K562 (cell line): ENCODE measurements around the gene UTP15.

ENCODE experiments used
- CHD1 ChIP-seq: fragments of 200-600 bp; sonication (generic); IDR thresholded peaks from one replicate; pipeline ENCODE4 v1.6.1; 2012; ENCODE audit warnings: mild to moderate bottlenecking, moderate library complexity, low read length, inconsistent platforms
- SAFB2 ChIP-seq: fragments of 200-400 bp; formaldehyde crosslinking; IDR thresholded peaks from 2 replicates; pipeline ENCODE4 v1.6.1; 2018; ENCODE audit warnings: borderline replicate concordance, low read length, low read depth, moderate library complexity; ENCODE audit not compliant: severe bottlenecking
- SMARCB1 ChIP-seq: IDR thresholded peaks from 2 replicates; pipeline ENCODE4 v1.6.1; 2011; ENCODE audit warnings: improper control_type of control experiment, low read depth; ENCODE audit not compliant: insufficient read length
- ZFX ChIP-seq: sonication (generic); formaldehyde crosslinking; IDR thresholded peaks from 2 replicates; pipeline ENCODE4 v1.8.0; 2022; ENCODE audit warnings: mild to moderate bottlenecking, missing genetic modification reagents, moderate library complexity
- TF ChIP-seq, protein P1 (sequence below): sonication (generic); formaldehyde crosslinking; IDR thresholded peaks from 2 replicates; pipeline ENCODE4 v1.8.1; 2023; ENCODE audit warnings: missing genetic modification reagents, mild to moderate bottlenecking, borderline replicate concordance
- TF ChIP-seq, protein P2 (sequence below), 3 experiments: IDR thresholded peaks in 2 of 3; conservative IDR thresholded peaks in 1 of 3; 2 replicates each; pipeline ENCODE4 v1.5.1; 2011 to 2012; ENCODE audit warnings: low read length in 3 of 3, mild to moderate bottlenecking in 3 of 3, control low read depth in 2 of 3, improper control_type of control experiment in 1 of 3, inconsistent platforms in 1 of 3, low read depth in 1 of 3, mixed read lengths in 1 of 3, moderate library complexity in 1 of 3; ENCODE audit not compliant: insufficient read depth in 2 of 3
- TF ChIP-seq, protein P3 (sequence below): fragments of 200-600 bp; sonication (generic); IDR thresholded peaks from one replicate; pipeline ENCODE4 v1.6.1; 2012; ENCODE audit warnings: mild to moderate bottlenecking, low read depth, low read length, inconsistent platforms

DNA sequence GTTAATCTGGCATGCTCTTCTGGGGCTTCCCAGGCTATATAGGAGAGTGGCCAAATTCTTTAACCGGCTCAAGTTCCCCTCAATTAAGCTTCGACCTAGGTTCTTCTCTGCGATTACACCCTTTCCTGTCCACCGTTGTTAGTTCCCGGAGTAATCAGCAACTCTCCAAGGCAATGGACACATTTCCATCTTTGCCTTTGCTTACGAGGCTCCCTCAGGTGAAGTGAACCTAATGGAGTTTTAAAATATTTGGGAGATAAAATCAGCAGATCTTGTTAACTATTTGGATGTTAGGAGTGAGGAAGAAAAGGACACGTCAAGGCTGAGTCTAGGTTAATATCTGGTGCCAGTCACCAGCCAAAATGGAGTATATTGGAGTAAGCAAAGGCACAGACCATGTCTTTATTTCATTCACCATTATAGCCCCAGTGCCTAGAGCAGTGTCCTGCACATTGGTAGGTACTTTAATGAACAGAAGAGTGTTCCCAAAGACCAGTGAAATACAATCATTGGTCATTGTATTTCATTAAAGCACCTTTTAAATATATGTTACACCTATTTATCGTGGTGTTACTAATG is 515 bp downstream of the UTP15 start:
- TF ChIP-seq, protein P1, sequence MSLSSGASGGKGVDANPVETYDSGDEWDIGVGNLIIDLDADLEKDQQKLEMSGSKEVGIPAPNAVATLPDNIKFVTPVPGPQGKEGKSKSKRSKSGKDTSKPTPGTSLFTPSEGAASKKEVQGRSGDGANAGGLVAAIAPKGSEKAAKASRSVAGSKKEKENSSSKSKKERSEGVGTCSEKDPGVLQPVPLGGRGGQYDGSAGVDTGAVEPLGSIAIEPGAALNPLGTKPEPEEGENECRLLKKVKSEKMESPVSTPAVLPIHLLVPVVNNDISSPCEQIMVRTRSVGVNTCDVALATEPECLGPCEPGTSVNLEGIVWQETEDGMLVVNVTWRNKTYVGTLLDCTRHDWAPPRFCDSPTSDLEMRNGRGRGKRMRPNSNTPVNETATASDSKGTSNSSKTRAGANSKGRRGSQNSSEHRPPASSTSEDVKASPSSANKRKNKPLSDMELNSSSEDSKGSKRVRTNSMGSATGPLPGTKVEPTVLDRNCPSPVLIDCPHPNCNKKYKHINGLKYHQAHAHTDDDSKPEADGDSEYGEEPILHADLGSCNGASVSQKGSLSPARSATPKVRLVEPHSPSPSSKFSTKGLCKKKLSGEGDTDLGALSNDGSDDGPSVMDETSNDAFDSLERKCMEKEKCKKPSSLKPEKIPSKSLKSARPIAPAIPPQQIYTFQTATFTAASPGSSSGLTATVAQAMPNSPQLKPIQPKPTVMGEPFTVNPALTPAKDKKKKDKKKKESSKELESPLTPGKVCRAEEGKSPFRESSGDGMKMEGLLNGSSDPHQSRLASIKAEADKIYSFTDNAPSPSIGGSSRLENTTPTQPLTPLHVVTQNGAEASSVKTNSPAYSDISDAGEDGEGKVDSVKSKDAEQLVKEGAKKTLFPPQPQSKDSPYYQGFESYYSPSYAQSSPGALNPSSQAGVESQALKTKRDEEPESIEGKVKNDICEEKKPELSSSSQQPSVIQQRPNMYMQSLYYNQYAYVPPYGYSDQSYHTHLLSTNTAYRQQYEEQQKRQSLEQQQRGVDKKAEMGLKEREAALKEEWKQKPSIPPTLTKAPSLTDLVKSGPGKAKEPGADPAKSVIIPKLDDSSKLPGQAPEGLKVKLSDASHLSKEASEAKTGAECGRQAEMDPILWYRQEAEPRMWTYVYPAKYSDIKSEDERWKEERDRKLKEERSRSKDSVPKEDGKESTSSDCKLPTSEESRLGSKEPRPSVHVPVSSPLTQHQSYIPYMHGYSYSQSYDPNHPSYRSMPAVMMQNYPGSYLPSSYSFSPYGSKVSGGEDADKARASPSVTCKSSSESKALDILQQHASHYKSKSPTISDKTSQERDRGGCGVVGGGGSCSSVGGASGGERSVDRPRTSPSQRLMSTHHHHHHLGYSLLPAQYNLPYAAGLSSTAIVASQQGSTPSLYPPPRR (CRISPR knock-in tag), result no peak
- TF ChIP-seq SMARCB1, result no peak
- no peak for TF ChIP-seq SAFB2
- TF ChIP-seq, protein P2, sequence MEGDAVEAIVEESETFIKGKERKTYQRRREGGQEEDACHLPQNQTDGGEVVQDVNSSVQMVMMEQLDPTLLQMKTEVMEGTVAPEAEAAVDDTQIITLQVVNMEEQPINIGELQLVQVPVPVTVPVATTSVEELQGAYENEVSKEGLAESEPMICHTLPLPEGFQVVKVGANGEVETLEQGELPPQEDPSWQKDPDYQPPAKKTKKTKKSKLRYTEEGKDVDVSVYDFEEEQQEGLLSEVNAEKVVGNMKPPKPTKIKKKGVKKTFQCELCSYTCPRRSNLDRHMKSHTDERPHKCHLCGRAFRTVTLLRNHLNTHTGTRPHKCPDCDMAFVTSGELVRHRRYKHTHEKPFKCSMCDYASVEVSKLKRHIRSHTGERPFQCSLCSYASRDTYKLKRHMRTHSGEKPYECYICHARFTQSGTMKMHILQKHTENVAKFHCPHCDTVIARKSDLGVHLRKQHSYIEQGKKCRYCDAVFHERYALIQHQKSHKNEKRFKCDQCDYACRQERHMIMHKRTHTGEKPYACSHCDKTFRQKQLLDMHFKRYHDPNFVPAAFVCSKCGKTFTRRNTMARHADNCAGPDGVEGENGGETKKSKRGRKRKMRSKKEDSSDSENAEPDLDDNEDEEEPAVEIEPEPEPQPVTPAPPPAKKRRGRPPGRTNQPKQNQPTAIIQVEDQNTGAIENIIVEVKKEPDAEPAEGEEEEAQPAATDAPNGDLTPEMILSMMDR (IDR thresholded peaks at IDR 0.05 in 2 of 3, conservative IDR thresholded peaks at IDR 0.05 in 1 of 3; ENCODE audit: insufficient read depth in 2 of 3, low read depth in 1 of 3, low read length in 3 of 3), result no peak
- TF ChIP-seq, protein P3, sequence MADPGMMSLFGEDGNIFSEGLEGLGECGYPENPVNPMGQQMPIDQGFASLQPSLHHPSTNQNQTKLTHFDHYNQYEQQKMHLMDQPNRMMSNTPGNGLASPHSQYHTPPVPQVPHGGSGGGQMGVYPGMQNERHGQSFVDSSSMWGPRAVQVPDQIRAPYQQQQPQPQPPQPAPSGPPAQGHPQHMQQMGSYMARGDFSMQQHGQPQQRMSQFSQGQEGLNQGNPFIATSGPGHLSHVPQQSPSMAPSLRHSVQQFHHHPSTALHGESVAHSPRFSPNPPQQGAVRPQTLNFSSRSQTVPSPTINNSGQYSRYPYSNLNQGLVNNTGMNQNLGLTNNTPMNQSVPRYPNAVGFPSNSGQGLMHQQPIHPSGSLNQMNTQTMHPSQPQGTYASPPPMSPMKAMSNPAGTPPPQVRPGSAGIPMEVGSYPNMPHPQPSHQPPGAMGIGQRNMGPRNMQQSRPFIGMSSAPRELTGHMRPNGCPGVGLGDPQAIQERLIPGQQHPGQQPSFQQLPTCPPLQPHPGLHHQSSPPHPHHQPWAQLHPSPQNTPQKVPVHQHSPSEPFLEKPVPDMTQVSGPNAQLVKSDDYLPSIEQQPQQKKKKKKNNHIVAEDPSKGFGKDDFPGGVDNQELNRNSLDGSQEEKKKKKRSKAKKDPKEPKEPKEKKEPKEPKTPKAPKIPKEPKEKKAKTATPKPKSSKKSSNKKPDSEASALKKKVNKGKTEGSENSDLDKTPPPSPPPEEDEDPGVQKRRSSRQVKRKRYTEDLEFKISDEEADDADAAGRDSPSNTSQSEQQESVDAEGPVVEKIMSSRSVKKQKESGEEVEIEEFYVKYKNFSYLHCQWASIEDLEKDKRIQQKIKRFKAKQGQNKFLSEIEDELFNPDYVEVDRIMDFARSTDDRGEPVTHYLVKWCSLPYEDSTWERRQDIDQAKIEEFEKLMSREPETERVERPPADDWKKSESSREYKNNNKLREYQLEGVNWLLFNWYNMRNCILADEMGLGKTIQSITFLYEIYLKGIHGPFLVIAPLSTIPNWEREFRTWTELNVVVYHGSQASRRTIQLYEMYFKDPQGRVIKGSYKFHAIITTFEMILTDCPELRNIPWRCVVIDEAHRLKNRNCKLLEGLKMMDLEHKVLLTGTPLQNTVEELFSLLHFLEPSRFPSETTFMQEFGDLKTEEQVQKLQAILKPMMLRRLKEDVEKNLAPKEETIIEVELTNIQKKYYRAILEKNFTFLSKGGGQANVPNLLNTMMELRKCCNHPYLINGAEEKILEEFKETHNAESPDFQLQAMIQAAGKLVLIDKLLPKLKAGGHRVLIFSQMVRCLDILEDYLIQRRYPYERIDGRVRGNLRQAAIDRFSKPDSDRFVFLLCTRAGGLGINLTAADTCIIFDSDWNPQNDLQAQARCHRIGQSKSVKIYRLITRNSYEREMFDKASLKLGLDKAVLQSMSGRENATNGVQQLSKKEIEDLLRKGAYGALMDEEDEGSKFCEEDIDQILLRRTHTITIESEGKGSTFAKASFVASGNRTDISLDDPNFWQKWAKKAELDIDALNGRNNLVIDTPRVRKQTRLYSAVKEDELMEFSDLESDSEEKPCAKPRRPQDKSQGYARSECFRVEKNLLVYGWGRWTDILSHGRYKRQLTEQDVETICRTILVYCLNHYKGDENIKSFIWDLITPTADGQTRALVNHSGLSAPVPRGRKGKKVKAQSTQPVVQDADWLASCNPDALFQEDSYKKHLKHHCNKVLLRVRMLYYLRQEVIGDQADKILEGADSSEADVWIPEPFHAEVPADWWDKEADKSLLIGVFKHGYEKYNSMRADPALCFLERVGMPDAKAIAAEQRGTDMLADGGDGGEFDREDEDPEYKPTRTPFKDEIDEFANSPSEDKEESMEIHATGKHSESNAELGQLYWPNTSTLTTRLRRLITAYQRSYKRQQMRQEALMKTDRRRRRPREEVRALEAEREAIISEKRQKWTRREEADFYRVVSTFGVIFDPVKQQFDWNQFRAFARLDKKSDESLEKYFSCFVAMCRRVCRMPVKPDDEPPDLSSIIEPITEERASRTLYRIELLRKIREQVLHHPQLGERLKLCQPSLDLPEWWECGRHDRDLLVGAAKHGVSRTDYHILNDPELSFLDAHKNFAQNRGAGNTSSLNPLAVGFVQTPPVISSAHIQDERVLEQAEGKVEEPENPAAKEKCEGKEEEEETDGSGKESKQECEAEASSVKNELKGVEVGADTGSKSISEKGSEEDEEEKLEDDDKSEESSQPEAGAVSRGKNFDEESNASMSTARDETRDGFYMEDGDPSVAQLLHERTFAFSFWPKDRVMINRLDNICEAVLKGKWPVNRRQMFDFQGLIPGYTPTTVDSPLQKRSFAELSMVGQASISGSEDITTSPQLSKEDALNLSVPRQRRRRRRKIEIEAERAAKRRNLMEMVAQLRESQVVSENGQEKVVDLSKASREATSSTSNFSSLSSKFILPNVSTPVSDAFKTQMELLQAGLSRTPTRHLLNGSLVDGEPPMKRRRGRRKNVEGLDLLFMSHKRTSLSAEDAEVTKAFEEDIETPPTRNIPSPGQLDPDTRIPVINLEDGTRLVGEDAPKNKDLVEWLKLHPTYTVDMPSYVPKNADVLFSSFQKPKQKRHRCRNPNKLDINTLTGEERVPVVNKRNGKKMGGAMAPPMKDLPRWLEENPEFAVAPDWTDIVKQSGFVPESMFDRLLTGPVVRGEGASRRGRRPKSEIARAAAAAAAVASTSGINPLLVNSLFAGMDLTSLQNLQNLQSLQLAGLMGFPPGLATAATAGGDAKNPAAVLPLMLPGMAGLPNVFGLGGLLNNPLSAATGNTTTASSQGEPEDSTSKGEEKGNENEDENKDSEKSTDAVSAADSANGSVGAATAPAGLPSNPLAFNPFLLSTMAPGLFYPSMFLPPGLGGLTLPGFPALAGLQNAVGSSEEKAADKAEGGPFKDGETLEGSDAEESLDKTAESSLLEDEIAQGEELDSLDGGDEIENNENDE, result no peak
- no peak for TF ChIP-seq CHD1
- no peak for TF ChIP-seq ZFX
